ENCODE data around the gene SV2B. TPM values are rescaled to one million over a fixed set of nuclear protein-coding genes. Genes with fewer than 3 reads are reported as not detected.
A peak's percentile ranks its signal among the peaks of the same experiment; 100 is the strongest.

Gene SV2B
- total and polyA plus RNA-seq, 2 experiments from 2014 or later = 0.06 to 0.76 TPM

- TF ChIP-seq ETS1 (IDR thresholded peaks at IDR 0.05) (no peak), EZH2phosphoT487 (IDR thresholded peaks at IDR 0.05; ENCODE audit: unreplicated experiment) (no peak)
These were observed 38.8 kb upstream of the SV2B start (continued) for GRCh38 chr15:91061230-91061629.

- no peaks in the 10 kb centered on the region for H3K36me3 ChIP-seq (ENCODE audit: insufficient read depth)
- H4K20me1 ChIP-seq (replicated peaks; ENCODE audit: insufficient read depth) = no peaks in the 10 kb centered on the region
- H3K36me3 Mint-ChIP-seq (ENCODE audit: low read depth) = no peaks in the 10 kb centered on the region
- H3K9me3 Mint-ChIP-seq = peaks cover 10% of the 10 kb centered on the region
- no peaks in the 10 kb centered on the region for H3K4me1 ChIP-seq (ENCODE audit: insufficient read depth)
- no peaks in the 10 kb centered on the region for H3K27me3 ChIP-seq (ENCODE audit: insufficient read depth)
- no peak overlapping the region for H3K27ac Mint-ChIP-seq
- ATAC-seq (no peak), DNase-seq (ENCODE audit: low spot score) (no peak)
- H3F3A ChIP-seq (replicated peaks; ENCODE audit: low read depth) = no peaks in the 10 kb centered on the region
- H3K27ac ChIP-seq (ENCODE audit: low read depth) = no peak overlapping the region
- H3K9me2 ChIP-seq (ENCODE audit: insufficient read depth) = no peaks in the 10 kb centered on the region
- H3K4me1 Mint-ChIP-seq = no peaks in the 10 kb centered on the region
- H2AFZ ChIP-seq = peak overlapping the region; percentile 65; the same call in 1 of the 2 replicates
- peaks cover 2% of the 10 kb centered on the region for H3K27me3 Mint-ChIP-seq (ENCODE audit: insufficient read depth, low read depth, poor library complexity)
- no peak overlapping the region for H3K4me3 Mint-ChIP-seq
- H3K79me2 ChIP-seq (replicated peaks; ENCODE audit: insufficient read depth) = no peaks in the 10 kb centered on the region
- H3K4me3 ChIP-seq = no peak overlapping the region
- no peak overlapping the region for H3K4me2 ChIP-seq
- TF ChIP-seq STAT1 (IDR thresholded peaks at IDR 0.05; ENCODE audit: unreplicated experiment) (no peak), POLR2AphosphoS5 (IDR thresholded peaks at IDR 0.05; ENCODE audit: low read depth) (no peak), EZH2 (IDR thresholded peaks at IDR 0.05; ENCODE audit: low read depth, unreplicated experiment) (no peak), CTCF (conservative IDR thresholded peaks at IDR 0.05; ENCODE audit: low read depth in 2 of 2) (no peak), JUNB (IDR thresholded peaks at IDR 0.05; ENCODE audit: unreplicated experiment) (no peak), REST (IDR thresholded peaks at IDR 0.05; ENCODE audit: unreplicated experiment) (no peak), EZH2phosphoT487 (IDR thresholded peaks at IDR 0.05; ENCODE audit: unreplicated experiment) (no peak), ZNF462 (CRISPR knock-in tag; IDR thresholded peaks at IDR 0.05) (no peak), ZNF114 (CRISPR knock-in tag; IDR thresholded peaks at IDR 0.05) (no peak), ZNF331 (CRISPR knock-in tag; IDR thresholded peaks at IDR 0.05; ENCODE audit: low read depth) (no peak), NANOG (IDR thresholded peaks at IDR 0.05; ENCODE audit: borderline replicate concordance) (no peak), ETS1 (IDR thresholded peaks at IDR 0.05) (no peak)
These were observed 38.1 kb upstream of the SV2B start for GRCh38 chr15:91061997-91062396.
